HepG2 (cell line): ENCODE measurements around the gene RNF14. TPM values are rescaled to one million over a fixed set of nuclear protein-coding genes. Genes with fewer than 3 reads are reported as not detected.
A peak's percentile ranks its signal among the peaks of the same experiment; 100 is the strongest.

Experiments used
- ARNT2 ChIP-seq: sonication (generic); formaldehyde crosslinking; IDR thresholded peaks from 2 replicates; pipeline ENCODE4 v1.8.0; 2022; ENCODE audit warnings: mild to moderate bottlenecking, low read depth, missing genetic modification reagents, moderate library complexity
- CAMTA2 ChIP-seq: sonication (generic); formaldehyde crosslinking; IDR thresholded peaks from 2 replicates; pipeline ENCODE4 v1.4.0; 2020; ENCODE audit warnings: mild to moderate bottlenecking, missing genetic modification reagents, borderline replicate concordance
- HDAC6 ChIP-seq: fragments of 200-600 bp; sonication (generic); IDR thresholded peaks from 2 replicates; pipeline ENCODE4 v1.7.0; 2017; ENCODE audit warnings: mild to moderate bottlenecking, antibody characterized with exemption, low read length, low read depth
- KLF16 ChIP-seq, 2 experiments: sonication (generic) in 1 of 2; formaldehyde crosslinking in 1 of 2; IDR thresholded peaks; 2 replicates each; pipeline versions ENCODE4 v1.6.1 to v1.8.0; 2016 to 2023; ENCODE audit warnings: missing genetic modification reagents in 2 of 2, missing compliant biosample characterization in 1 of 2
- NR0B2 ChIP-seq: sonication (generic); formaldehyde crosslinking; IDR thresholded peaks from 2 replicates; pipeline ENCODE4 v1.4.0; 2020; ENCODE audit warnings: mild to moderate bottlenecking, missing genetic modification reagents
- NR3C1 ChIP-seq: sonication (generic); formaldehyde crosslinking; IDR thresholded peaks from 2 replicates; pipeline ENCODE4 v1.4.0; 2020; ENCODE audit warnings: missing genetic modification reagents
- PREB ChIP-seq: sonication (generic); formaldehyde crosslinking; IDR thresholded peaks from 2 replicates; pipeline ENCODE4 v1.4.0; 2020; ENCODE audit warnings: missing genetic modification reagents
- TERF1 ChIP-seq: sonication (generic); formaldehyde crosslinking; IDR thresholded peaks from 2 replicates; pipeline ENCODE4 v1.8.0; 2022; ENCODE audit warnings: mild to moderate bottlenecking, missing genetic modification reagents, moderate library complexity
- TIGD3 ChIP-seq: sonication (generic); formaldehyde crosslinking; IDR thresholded peaks from 2 replicates; pipeline ENCODE4 v1.5.1; 2020; ENCODE audit warnings: mild to moderate bottlenecking, missing genetic modification reagents, borderline replicate concordance
- ZBTB26 ChIP-seq: IDR thresholded peaks from 2 replicates; pipeline ENCODE4 v1.6.1; 2016; ENCODE audit warnings: missing compliant biosample characterization, missing genetic modification reagents, borderline replicate concordance
- ZBTB38 ChIP-seq: sonication (generic); formaldehyde crosslinking; IDR thresholded peaks from 2 replicates; pipeline ENCODE4 v1.5.1; 2020; ENCODE audit warnings: mild to moderate bottlenecking, missing genetic modification reagents
- ZKSCAN5 ChIP-seq: sonication (generic); formaldehyde crosslinking; IDR thresholded peaks from 2 replicates; pipeline ENCODE4 v1.5.1; 2020; ENCODE audit warnings: mild to moderate bottlenecking, missing genetic modification reagents
- ZMYM4 ChIP-seq: sonication (generic); formaldehyde crosslinking; IDR thresholded peaks from 2 replicates; pipeline ENCODE4 v1.8.1; 2023; ENCODE audit warnings: mild to moderate bottlenecking, missing genetic modification reagents
- ZNF546 ChIP-seq: sonication (generic); formaldehyde crosslinking; conservative IDR thresholded peaks from 2 replicates; pipeline ENCODE4 v1.8.1; 2023; ENCODE audit warnings: mild to moderate bottlenecking, missing genetic modification reagents
- ZNF605 ChIP-seq: sonication (generic); formaldehyde crosslinking; IDR thresholded peaks from 2 replicates; pipeline ENCODE4 v1.8.0; 2022; ENCODE audit warnings: mild to moderate bottlenecking, missing genetic modification reagents
- ZSCAN31 ChIP-seq: sonication (generic); formaldehyde crosslinking; IDR thresholded peaks from 2 replicates; pipeline ENCODE4 v1.5.0; 2020; ENCODE audit warnings: low read depth, mild to moderate bottlenecking, missing genetic modification reagents
- polyA plus RNA-seq, 8 experiments: library from polyadenylated mRNA; depleted of rRNA in 3 of 8; stranded (reverse) in 7 of 8; unstranded in 1 of 8; fragments of >200 nt; fragmentation: Illumina TruSeq in 4 of 8; extraction: Trizol in 4 of 8; gene quantifications; 2 replicates each; pipeline versions ENCODE4 v1.2.1 to v1.2.3, GENCODE V29; 2011 to 2016; ENCODE audit warnings: low read depth in 4 of 8, missing spikeins in 1 of 8, mixed read lengths in 1 of 8; ENCODE audit not compliant: insufficient read depth in 1 of 8
- total RNA-seq, 5 experiments: library from RNA; depleted of rRNA; stranded (reverse); fragments of >200 nt; fragmentation: Illumina TruSeq; extraction: Trizol; gene quantifications; 2 replicates each; pipeline ENCODE4 v1.2.3, GENCODE V29; 2016; ENCODE audit warnings: low read depth in 1 of 5
- TF ChIP-seq, protein P1 (sequence below): sonication (generic); formaldehyde crosslinking; IDR thresholded peaks from 2 replicates; pipeline ENCODE4 v1.8.0; 2022; ENCODE audit warnings: mild to moderate bottlenecking, missing genetic modification reagents

The RNF14 gene
- total and polyA plus RNA-seq, 2 of the 13 experiments (the other 11 are each of a cell fraction or from before 2014, with no cell fraction given): 11.3 to 28.1 TPM

- TF ChIP-seq TIGD3 (peak; percentile 47; the same call in 1 of the 2 replicates), HDAC6 (no peak), ZBTB26 (CRISPR knock-in tag) (peak; percentile 19; the same call in 1 of the 2 replicates), ARNT2 (CRISPR knock-in tag) (peak; percentile 37; the same call in 1 of the 2 replicates), ZNF546 (CRISPR knock-in tag) (peak; percentile 81; the same call in 1 of the 2 replicates), ZSCAN31 (CRISPR knock-in tag) (peak; percentile 74; the same call in 1 of the 2 replicates), ZNF605 (CRISPR knock-in tag) (peak; percentile 95), ZMYM4 (peak; percentile 79), PREB (no peak), KLF16 (CRISPR knock-in tag; IDR thresholded peaks at IDR 0.05) (peak; percentile 67 to 71; a peak in 3 of 4 replicates), NR0B2 (CRISPR knock-in tag) (peak; percentile 46; the same call in 1 of the 2 replicates), TERF1 (CRISPR knock-in tag) (no peak), NR3C1 (CRISPR knock-in tag) (no peak), ZBTB38 (CRISPR knock-in tag) (0 out of 2 replicates have a peak, but pooled peaks have one; percentile 17), ZKSCAN5 (CRISPR knock-in tag) (no peak), CAMTA2 (CRISPR knock-in tag) (no peak; the same call in 1 of the 2 replicates)
- TF ChIP-seq, protein P1, sequence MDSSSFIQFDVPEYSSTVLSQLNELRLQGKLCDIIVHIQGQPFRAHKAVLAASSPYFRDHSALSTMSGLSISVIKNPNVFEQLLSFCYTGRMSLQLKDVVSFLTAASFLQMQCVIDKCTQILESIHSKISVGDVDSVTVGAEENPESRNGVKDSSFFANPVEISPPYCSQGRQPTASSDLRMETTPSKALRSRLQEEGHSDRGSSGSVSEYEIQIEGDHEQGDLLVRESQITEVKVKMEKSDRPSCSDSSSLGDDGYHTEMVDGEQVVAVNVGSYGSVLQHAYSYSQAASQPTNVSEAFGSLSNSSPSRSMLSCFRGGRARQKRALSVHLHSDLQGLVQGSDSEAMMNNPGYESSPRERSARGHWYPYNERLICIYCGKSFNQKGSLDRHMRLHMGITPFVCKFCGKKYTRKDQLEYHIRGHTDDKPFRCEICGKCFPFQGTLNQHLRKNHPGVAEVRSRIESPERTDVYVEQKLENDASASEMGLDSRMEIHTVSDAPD (CRISPR knock-in tag): no peak
Measured at GRCh38 chr5:141923448-141924313, 45.2 kb upstream of the RNF14 start, which contains the start of gene DELE1 (continued).
